HG03521 (cell line): ENCODE measurements around the gene MTA1.
A peak's percentile ranks its signal among the peaks of the same experiment; 100 is the strongest.

Source experiments
- ATAC-seq: cut with Tn5 transposase; IDR thresholded peaks from one replicate; pipeline ENCODE4 v1.9.1; 2021; ENCODE audit warnings: mild to moderate bottlenecking, moderate library complexity; ENCODE audit not compliant: unreplicated experiment

The MTA1 gene

DNA sequence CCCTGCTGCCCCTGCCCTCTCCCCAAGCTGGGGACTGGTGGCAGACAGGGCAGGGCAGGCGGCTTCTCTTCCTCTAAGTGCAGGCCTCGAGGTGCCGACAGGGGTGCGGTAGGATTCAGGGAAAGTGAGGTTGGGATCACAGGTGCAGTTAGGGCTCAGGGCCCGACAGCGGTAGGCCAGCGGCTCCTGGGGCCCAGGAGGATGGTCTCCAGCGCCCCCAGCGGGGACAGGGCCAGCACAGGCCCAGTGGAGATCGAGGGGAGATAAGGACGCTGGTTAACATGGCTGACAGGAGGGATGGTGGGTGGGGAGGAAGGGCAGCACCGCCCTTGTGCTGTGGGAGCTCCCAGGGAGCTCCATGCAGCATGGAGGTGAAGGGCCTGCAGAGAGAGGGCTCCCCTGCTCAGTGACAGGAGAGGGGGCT, 66.1 kb downstream of the MTA1 start:
- ATAC-seq = no peak

DNA sequence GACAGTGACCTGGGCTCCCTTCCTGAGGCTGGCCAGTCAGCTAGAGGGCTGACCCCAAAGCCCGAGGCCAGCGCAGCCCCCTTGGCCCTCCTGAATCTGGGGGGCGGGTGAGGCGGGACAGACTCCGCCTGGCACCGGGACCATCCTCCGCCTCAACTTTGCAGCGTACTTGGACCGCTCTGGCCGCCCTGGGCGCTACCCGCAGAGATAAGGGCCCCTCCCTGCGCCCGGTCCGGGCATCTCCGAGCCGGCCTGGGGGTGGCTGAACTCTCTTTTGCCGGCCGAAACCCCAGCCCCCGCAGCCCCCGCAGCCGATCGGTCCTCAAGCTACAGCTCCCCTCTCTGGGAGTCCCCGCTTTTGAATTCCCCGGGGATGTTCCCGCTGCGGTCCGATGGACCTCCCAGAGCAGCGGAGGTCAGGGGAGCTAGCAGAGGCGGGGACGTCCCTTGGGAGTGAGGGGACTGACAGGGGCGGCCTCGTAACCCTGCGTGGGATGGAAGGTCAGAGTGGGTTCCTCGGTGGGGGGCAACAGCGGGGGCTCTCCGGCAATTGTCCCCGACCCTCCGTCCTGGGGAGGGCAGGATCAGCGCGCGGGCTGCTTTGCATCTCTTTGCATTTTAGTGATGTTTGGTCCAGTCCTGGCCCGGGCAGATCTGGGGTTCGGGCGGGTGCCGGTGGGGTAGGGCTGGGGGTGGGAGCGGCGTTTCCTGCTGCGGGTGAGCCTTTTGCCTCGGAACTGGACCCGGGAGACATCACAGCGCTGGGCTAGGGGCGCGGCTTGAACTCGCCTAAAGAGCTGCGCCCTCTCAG, 66.7 kb downstream of the MTA1 start, which contains the start of gene CRIP1:
Gene CRIP1, plus strand, starts transcription at position 724 of the 811 bp plus-strand sequence. CDS start 374 bp downstream, outside the sequence.
- ATAC-seq = no peak

DNA sequence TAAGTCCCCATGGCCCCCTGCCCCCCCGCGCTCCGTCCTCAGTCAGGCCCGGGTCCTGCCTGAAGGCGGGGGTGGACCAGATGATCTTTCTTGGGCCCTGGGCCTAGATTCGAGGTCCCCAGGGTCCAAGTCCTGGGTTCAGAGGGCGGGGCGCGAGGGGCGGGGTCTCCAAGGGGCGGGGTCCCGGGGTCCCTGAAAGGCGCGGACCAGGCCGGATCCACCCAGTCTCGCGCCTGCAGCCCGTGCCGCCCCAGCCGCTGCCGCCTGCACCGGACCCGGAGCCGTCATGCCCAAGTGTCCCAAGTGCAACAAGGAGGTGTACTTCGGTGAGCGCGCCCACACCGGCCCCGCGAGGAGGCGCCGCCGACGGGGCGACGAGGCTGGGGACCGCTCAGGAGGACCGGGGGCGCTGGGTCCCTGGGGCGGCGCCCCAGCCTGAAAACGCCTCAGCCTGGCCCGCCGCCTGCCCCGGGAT, 67.4 kb downstream of the MTA1 start:
- no peak for ATAC-seq

DNA sequence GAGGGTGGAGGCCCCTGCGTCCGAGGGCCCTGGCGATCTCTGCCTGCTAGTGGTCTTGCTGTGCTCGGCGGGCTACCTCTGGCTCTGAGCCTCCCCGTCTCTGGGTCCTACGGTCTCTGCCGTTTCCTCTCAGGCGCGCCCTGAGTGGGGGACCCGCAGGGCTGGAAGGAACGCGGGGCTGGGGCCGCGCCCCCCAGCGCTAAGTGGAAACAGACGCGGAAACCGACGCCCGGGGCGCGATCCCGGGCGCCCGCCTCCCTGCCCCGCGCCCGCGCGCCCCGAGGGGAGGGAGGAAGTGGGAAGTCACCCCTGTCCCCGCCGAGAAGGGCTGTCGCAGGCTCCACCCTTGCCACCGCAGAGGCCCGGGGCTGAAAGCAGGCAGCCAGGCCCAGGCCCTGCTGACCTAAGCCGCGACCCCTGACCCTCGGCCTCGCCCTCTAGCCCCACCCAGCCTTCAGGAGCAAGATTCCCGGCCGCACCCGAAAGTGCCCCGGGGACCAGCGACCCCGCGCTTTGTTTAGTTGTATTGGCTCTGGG, 67.9 kb downstream of the MTA1 start:
- ATAC-seq = no peak

DNA sequence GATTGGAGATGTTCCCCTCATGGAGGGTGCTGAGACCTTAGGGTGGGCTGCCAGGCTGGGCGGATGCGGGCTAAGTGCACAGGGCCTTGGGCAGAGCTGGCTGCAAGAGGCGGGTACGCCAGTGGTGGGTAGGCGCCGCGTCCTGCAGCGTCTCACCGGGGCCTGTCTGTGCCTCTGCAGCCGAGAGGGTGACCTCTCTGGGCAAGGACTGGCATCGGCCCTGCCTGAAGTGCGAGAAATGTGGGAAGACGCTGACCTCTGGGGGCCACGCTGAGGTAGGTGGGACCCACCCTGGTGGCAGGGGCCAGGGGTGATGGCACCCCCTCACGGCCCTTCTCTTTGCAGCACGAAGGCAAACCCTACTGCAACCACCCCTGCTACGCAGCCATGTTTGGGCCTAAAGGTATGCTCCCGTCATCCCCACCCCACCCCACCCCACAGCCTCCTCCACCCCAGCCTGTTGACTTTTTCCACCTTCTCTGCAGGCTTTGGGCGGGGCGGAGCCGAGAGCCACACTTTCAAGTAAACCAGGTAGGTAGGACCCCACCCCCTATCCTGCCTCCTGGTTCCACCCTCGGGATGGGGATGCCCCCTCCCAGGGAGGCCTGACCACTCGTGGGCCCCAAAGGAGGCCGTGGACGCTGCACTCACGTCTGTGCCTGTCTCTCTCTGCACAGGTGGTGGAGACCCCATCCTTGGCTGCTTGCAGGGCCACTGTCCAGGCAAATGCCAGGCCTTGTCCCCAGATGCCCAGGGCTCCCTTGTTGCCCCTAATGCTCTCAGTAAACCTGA, 68.6 kb downstream of the MTA1 start:
- ATAC-seq = no peak

DNA sequence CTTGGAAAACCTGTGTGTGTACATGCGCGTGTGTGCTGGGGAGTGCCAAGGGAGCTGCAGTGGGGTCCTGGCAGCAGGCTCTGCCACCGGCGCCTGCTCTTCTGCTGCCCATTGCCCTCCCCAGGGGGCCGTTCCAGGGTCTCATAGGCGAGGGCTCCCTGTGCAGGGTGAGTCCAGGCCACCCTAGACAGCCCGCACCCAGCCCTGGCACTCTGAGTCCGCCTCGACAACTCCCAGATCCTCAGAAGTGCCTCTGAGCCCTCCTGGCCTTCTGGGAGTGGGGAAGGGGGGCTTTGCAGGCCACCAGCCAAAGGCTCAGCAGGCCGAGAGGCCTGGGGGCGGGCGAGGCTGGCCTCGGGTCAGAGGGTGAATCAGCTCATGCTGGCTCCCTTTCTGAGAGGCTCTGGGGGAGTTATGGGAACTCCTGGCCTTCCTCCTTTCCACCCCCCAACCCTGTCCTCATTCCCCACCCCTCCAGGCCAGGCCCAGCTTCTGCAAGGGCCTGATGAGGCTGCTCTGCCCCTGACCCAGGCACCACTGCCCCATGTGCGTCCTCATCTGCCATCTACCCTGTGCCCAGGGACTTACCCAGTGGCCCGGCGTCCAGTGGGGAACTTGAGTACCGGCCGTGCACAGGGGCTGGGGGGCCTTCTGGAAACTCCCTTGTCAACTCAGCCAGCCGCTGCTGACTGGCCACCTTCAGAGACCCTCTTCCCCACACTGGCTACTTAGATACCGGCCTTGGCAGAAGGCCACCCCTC, 69.3 kb downstream of the MTA1 start:
- no peak for ATAC-seq

DNA sequence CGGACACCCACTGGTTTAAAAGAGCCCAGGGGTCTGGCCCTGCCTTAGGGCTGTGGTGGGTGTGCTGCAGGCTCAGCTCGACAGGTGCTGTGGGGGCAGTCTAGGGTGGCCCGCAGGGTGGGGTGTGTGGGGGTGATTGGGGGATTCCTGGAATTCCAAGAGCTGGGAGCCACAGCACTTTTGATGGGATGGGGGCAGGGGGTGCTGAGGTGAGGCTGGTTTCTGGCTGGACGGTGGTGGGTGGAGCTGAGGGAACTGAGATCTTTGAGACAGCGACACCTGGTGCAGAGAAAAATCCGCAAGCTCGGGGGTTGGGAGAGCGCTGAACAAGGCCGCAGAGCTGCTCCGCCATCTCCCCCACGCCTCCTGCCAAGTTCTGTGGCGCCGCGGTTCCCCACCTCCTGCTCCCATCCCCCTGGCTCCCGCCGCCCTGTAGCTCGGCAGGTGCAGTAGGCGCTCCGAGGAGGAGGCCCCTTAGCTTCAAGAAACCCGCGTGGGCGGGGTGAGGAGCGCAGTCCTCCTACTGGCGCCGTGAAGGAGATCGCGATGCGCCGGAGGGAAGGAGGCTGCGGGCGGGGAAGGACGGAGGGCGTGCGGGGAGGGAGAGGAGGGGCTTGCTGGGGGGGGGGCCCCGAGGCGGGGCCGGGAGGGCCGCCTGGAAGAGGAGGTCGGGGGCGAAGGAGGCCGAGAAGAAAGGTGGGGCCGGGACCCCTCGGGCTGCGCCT, 70.1 kb downstream of the MTA1 start:
- no peak for ATAC-seq

DNA sequence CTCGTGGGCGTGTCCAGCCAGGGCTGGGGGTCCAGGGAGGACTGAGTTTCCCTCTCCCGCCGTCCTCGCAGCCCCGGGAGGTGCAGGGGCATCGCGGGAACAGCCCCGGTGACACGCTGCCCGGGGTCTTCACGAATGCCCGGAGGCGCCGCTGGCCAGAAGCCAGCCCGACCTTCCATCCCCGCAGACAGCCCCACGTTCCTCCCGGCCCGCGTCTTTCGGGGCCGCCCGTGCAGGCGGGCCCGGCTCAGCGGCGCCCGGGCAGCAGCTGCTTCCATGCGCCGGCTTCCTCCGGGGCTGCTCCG, 70.6 kb downstream of the MTA1 start:
- no peak for ATAC-seq

DNA sequence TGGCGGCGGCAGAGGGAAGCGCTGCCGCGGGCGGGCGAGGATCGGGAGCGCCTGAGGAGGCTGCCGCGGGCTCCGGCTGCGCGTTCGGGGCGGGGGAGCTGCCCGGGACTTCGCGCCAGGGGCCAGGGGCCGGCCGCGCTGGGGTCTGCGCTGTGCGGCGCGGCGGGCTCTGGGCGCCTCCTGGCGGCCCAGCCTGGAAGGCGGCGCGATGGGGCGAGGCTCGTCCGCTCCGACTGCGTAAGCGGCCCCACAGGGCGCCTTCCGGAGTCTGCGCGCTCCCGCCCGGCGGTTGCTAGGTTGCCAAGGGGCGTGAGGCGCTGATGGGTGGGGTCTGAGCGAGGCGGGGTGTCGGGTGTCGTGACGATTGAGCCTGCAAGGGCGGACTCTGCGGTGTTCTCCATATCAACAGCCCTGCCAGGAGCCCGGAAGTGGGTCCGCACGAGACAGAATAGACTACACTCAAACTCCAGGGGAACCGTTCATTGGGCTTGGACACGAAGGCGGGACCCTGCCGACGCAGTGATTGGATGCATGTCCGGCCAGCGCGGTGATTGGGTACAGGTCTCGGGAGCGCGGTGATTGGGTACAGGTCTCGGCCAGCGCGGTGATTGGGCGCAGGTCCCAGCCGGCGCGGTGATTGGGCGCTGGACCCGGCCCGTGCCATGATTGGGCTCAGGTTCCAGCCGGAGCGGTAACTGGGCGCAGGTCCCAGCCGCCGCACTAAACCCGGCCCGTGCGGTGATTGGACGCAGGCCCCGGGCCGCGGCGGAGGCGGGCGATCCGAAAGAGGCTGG, 71.1 kb downstream of the MTA1 start, which contains the start of gene TEDC1:
Gene TEDC1, plus strand, starts transcription at position 675 of the 794 bp plus-strand sequence. CDS start 130 bp downstream, outside the sequence.
- ATAC-seq = peak; percentile 64

DNA sequence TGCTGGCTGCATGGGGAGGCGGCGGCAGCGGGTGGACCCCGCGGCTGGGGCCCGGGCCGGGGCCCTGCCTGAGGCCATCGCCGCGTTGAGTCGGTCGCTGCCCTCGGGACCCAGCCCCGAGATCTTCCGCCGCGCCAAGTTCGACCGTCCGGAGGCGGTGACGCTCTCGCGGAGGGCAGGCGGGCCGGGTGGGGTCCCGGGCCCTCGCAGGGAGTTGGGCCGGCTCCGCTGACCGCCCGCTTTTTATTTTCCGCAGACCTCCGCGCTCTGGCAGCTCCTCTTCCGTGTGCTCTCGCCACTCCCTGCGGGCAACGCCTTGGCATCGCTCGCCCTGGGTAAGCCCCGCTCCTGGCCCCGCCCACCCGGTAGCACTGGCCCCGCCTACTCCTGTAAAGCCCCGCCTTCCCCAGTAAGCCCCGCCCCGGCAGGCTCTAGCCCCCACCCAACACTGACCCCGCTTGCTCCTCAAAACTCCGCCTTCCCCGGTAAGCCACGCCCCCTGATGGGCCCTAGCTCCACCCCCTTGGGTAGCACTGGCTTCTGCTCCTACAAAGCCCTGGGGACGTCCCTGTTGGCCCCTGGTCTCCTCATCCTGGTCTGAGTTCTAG, 71.8 kb downstream of the MTA1 start:
- no peak for ATAC-seq

DNA sequence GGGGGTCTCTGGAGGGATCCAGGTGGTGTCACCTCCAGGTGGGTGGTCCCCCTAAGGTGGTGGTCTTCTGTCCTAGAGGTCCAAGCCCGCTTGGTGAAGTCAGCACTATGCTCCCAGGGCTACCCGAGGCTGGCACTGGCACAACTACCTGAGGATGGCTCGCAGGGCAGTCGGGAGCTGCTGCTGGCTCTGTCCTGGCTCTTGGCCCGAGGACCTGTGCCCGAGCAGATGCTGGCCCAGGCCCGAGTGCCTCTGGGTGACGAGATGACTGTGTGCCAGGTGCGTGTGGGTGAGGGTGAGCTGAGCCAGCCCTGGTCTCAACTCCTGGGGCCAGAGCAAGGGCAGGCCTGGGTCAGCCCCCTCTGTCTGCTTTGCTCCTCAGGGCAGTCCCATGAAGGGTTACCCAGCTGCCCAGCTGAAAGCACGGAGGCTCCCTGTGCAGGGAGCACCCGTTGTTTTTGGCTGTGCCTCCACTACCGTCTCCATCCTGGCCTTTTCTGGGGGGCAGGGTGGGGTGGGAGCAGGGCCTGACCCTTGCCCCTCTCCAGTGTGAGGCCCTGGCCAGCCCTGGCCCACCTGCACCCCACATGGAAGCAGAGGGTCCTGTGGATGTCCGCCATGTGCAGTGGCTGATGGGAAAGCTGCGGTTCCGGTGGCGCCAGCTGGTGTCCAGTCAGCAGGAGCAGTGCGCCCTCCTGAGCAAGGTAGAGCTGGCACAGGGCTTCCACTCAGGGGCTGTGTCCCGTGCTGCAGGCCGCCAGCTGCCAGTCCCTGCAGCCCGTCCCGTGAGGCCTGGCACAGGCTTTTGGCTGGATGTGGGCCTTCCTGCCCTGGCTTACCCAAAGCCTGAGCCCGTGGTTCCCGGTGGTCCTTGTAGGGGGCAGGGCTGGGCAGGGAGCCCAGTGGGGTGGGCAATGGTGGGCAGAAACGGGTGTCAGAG, 72.7 kb downstream of the MTA1 start:
- ATAC-seq = no peak

DNA sequence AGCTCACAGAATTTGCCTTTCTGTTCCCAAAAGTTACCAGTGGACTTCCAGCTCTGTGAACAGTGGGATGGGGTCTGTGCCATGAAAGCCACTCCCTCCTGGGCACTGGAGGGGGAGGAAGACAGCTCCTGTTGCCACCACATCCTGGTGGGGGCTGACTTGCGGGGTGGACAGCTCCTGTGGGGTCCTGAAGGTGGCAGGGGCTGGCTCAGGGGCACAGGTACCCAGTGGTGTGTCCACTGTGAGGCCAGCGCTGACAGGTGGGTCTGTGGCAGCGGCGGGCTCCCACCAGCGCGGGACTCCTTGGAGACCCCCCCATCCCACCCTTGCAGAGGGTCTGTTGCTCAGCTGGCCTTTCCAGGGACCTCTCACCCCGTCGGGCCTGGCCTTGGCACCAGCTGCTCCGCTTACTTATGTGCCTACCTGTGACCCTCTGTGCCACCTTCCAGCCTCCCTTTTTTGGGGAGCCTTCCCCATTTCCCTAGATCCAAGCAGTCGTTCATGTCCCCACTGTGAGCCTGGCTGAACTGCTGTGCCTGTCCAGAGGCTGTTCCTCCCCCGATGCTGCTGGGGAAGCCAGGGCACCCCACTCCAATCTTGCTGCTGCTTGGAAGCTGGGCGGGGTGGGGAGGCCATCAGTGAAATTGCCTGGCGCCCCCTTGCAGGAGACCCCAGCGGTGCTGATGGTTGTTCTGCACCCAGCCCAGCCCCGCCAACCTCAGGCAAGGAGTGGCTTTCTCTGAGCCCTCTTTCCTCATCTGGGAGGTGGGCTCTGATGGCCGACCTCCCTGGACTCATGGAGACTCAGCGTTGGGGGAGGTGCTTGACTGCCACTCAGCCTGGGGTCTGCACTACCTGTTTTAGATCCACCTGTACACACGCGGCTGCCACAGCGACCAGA, 73.6 kb downstream of the MTA1 start:
- no peak for ATAC-seq

DNA sequence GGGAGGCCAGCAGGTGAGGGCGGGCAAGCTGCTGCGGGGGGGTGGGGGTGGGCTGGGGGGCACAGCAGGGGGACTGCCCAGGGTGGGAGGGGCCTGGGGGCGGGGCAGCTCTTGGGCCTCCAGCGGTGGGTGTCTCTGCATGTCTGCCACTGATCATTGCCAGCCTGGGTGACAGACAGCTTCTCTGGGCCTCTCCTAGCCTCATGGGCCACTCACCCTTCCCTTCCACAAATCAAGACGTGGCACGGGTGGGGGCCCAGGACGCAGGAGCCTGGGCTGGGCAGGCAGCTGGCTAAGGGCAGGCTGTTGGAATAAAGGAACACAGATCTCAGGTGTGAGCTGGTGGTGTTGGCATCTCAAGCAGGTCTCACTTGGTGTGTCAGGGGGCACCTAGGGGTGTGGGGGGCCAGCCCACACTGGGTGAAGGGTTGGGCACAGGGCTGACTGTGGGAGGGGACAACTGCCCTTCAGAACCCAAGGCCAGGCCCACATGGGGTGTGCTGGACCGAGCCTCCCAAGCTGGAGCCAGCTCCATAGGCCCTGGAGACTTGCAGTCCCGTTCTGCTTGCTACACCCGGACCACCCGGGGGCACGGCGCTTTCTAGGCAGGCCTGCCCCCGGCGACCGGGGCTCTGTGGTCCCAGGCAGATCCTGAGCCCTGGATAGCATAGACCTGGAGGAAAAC, 74.4 kb downstream of the MTA1 start:
- no peak for ATAC-seq

DNA sequence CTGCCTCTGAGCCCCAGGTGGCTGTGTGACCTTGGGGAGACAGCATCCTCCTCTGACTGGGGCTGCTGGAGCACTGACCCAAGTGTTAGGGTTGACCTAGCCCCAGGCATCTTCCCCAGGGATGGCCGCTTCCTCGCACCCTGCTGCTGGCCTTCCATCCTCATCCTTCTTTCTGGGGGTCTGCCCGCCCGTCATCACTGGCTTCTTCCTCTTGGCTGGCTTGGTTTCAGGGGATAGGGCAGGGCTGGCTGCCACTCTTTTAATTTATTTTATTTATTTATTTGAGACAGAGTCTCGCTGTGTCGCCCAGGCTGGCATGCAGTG, 74.9 kb downstream of the MTA1 start:
- no peak for ATAC-seq

DNA sequence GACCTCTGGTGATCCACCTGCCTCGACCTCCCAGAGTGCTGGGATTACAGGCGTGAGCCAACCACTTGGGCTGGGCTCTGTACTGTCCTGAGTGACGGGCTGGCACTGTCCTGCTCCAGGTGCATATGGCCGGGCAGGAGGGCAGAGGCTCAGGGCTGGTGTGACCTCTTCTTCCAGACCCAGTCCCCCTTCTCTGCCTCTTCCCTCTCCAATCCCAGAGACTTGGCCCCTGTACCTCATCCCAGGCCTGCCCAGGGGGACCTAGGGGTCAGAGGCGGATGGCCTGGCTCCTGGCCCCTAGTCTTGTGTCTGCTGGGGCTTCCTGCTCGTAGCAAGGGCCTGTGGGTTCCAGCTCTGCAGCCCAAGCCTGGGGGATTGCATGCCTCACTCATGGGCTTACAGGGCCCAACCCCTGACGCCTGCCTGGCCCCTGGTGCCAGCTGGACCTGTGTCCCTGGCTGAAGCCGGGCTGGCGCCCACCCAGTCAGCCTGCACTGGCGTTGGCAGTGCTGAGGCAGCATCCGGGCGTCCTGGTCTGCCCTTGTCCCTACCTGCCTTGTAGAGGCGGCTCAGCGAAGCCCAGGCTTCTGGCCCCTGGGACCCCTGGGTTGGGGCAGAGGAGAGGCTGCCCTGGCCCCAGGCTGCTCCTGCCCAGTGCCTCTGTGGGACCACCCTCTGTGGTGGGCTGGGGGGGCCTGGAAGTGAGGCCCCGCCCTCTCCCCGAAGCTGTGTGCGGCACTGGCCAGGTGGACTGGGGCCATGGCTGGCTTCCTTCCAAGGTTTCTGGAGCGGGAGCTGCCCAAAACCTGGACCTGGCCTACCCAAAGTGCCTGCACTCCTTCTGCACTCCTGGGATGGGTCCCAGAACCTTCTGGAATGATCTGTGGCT, 75.7 kb downstream of the MTA1 start:
- no peak for ATAC-seq
